Gastroesophageal sphincter (tissue), 3 donors: Measurements from ENCODE around the gene PCBP4.

Experiments
- EP300 ChIP-seq: sonication (generic); formaldehyde crosslinking; IDR thresholded peaks from one replicate; pipeline ENCODE4 v1.6.1; 2017; ENCODE audit warnings: antibody characterized with exemption, mild to moderate bottlenecking
- POLR2A ChIP-seq, 2 donors: fragments of 450-650 bp; IDR thresholded peaks; one replicate each; pipeline ENCODE4 v1.6.1; 2017; ENCODE audit warnings: antibody characterized with exemption in 2 of 2, mild to moderate bottlenecking in 2 of 2, moderate library complexity in 1 of 2
- POLR2AphosphoS5 ChIP-seq: sonication (generic); formaldehyde crosslinking; IDR thresholded peaks from one replicate; pipeline ENCODE4 v1.6.1; 2017; ENCODE audit warnings: antibody characterized with exemption
- TF ChIP-seq, protein P1 (sequence below), 4 experiments: fragments of 200-600 bp in 2 of 4; fragments of 450-650 bp in 2 of 4; sonication (generic) in 1 of 4; IDR thresholded peaks; one replicate each; pipeline ENCODE4 v1.5.1; 2017 to 2019; ENCODE audit warnings: antibody characterized with exemption in 4 of 4, mild to moderate bottlenecking in 2 of 4, moderate library complexity in 2 of 4

DNA sequence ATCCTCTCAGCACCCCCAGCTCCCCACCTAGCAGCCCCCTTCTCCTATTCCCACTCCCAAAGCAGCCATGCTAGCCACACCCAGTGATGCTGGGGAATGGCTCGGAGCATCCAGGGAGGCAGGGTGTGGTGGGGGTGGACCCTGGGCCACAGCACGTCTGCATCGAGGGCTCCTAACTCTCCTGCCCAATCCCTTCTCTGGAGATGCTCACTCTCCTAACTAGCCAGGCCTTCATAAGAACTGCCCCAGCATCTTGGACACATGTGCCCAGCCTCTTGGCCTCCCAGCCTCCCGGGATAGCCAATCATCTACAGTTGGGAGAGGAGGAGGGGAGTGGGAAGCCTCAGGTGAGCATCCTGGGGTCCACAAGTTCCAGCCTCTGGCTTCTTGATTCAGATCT, 2.7 kb downstream of the PCBP4 start:
- no peak for TF ChIP-seq POLR2A (IDR thresholded peaks at IDR 0.05)
- TF ChIP-seq, protein P1, sequence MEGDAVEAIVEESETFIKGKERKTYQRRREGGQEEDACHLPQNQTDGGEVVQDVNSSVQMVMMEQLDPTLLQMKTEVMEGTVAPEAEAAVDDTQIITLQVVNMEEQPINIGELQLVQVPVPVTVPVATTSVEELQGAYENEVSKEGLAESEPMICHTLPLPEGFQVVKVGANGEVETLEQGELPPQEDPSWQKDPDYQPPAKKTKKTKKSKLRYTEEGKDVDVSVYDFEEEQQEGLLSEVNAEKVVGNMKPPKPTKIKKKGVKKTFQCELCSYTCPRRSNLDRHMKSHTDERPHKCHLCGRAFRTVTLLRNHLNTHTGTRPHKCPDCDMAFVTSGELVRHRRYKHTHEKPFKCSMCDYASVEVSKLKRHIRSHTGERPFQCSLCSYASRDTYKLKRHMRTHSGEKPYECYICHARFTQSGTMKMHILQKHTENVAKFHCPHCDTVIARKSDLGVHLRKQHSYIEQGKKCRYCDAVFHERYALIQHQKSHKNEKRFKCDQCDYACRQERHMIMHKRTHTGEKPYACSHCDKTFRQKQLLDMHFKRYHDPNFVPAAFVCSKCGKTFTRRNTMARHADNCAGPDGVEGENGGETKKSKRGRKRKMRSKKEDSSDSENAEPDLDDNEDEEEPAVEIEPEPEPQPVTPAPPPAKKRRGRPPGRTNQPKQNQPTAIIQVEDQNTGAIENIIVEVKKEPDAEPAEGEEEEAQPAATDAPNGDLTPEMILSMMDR (IDR thresholded peaks at IDR 0.05): no peak
- TF ChIP-seq POLR2AphosphoS5: no peak
- no peak for TF ChIP-seq EP300
